ENCODE measurements around the gene MEAF6.

MEAF6 gene

DNA sequence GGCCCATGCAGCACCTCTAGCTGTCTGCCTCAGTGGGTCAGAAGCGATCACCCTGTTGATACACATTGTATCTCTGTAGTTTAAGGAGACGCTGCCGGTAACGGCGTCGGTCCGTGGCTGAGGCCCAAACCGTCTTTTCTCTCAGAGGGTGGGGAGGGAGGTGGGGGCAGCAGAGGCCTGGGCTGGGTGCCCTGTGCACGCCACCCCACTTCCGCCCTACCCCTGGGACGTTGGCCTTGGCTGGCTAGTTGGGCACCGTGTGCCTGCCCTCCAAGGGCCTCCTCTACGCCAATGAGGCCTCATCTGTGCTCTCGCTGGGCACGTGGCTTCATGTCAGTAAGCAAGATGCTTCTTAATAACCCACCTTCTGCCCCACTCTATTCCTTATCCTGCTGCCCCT lies 30.8 kb downstream of the MEAF6 start:
- peaks cover 42% of the 10 kb centered on the region for H3K36me3 ChIP-seq (ENCODE audit: control insufficient read depth, insufficient read depth, low read length)
- DNase-seq (ENCODE audit: extremely low read depth, insufficient read length), result no peak

GRCh38 chr1:37482796-37483744 lies 31.5 kb downstream of the MEAF6 start:
- DNase-seq (ENCODE audit: extremely low read depth, insufficient read length), result no peak
- TF ChIP-seq CTCF (IDR thresholded peaks at IDR 0.05; ENCODE audit: insufficient read depth, low read length, poor library complexity, severe bottlenecking), result no peak
- H3K36me3 ChIP-seq (ENCODE audit: control insufficient read depth, insufficient read depth, low read length), result peaks cover 49% of the 10 kb centered on the region
- H3K4me3 ChIP-seq (replicated peaks; ENCODE audit: low read depth, low read length), result no peak overlapping the region
- no peaks in the 10 kb centered on the region for H3K27me3 ChIP-seq (replicated peaks; ENCODE audit: control insufficient read depth, insufficient read depth, low read length)

More for the DNA sequence above, 30.8 kb downstream of the MEAF6 start:
- no peak for TF ChIP-seq CTCF (IDR thresholded peaks at IDR 0.05; ENCODE audit: insufficient read depth, low read length, poor library complexity, severe bottlenecking)
- Histone ChIP-seq H3K4me3 (replicated peaks; ENCODE audit: low read depth, low read length) (no peak overlapping the region), H3K27me3 (replicated peaks; ENCODE audit: control insufficient read depth, insufficient read depth, low read length) (no peaks in the 10 kb centered on the region)

DNA sequence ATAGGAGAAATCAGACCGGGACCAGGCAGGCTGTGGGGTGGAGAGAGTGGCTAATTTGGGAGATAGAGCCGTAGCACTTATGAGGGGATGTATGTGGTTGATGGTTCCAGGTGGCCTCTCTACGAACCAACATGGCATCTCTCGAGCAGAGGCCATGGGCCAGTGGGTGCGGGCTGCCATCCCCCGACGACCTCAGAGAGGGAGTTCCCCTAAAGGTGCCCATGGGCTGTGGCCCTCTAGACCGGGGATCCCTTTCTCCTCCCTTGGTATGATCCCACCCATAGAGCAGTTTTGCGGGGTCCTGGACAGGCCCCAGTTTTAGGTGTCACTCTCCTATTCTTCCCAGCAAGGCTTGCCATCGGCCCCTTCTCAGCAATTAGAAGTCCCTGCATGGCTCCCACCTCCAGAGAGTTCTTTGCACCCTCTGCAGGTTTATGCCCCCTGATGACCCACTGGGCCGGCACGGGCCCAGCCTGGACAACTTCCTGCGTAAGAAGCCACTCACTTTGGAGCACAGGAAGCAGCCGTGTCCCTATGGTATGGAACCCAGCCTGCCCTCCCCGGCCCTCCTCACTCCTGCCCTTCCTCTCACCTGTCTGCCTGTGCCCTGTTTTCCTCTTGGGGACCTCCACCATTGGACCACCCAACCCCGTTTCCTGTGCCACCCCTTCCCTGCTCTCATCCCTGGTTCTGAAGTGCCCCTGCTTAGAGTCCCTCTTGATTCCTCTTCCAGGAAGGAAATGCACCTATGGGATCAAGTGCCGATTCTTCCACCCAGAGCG lies 32.4 kb downstream of the MEAF6 start:
- DNase-seq (ENCODE audit: extremely low read depth, insufficient read length), result no peak
- Histone ChIP-seq H3K27me3 (replicated peaks; ENCODE audit: control insufficient read depth, insufficient read depth, low read length) (no peaks in the 10 kb centered on the region), H3K4me3 (replicated peaks; ENCODE audit: low read depth, low read length) (no peak overlapping the region), H3K36me3 (ENCODE audit: control insufficient read depth, insufficient read depth, low read length) (peaks cover 53% of the 10 kb centered on the region)
- TF ChIP-seq CTCF (IDR thresholded peaks at IDR 0.05; ENCODE audit: insufficient read depth, low read length, poor library complexity, severe bottlenecking), result no peak

GRCh38 chr1:37481289-37482003 lies 33.1 kb downstream of the MEAF6 start:
- Histone ChIP-seq H3K27me3 (replicated peaks; ENCODE audit: control insufficient read depth, insufficient read depth, low read length) (no peaks in the 10 kb centered on the region), H3K4me3 (replicated peaks; ENCODE audit: low read depth, low read length) (no peak overlapping the region), H3K36me3 (ENCODE audit: control insufficient read depth, insufficient read depth, low read length) (peaks cover 58% of the 10 kb centered on the region)
- no peak for TF ChIP-seq CTCF (IDR thresholded peaks at IDR 0.05; ENCODE audit: insufficient read depth, low read length, poor library complexity, severe bottlenecking)
- DNase-seq (ENCODE audit: extremely low read depth, insufficient read length), result no peak

GRCh38 chr1:37480581-37481288 lies 33.8 kb downstream of the MEAF6 start:
- H3K36me3 ChIP-seq (ENCODE audit: control insufficient read depth, insufficient read depth, low read length), result peaks cover 64% of the 10 kb centered on the region
- TF ChIP-seq CTCF (IDR thresholded peaks at IDR 0.05; ENCODE audit: insufficient read depth, low read length, poor library complexity, severe bottlenecking), result no peak
- no peak for DNase-seq (ENCODE audit: extremely low read depth, insufficient read length)
- no peaks in the 10 kb centered on the region for H3K27me3 ChIP-seq (replicated peaks; ENCODE audit: control insufficient read depth, insufficient read depth, low read length)
- H3K4me3 ChIP-seq (replicated peaks; ENCODE audit: low read depth, low read length), result no peak overlapping the region
